ENCODE results near the gene ALOX15B.

Gene ALOX15B

GRCh38 chr17:8012045-8012580 is 26.7 kb upstream of the ALOX15B start:
- ChIA-PET POLR2A (no interaction called here), CTCF (interaction anchor here (1.4 kb wide), 1 partner anchor 22 kb away, joined by 3 read pairs; no protein-coding TSS in a partner anchor)
- DNase-seq (ENCODE audit: extremely low spot score): no peak
- TF ChIP-seq SUZ12 (IDR thresholded peaks at IDR 0.05) (no peak), PKNOX1 (IDR thresholded peaks at IDR 0.05) (no peak), TARDBP (IDR thresholded peaks at IDR 0.05) (no peak), ZNF384 (IDR thresholded peaks at IDR 0.05) (no peak), ELF4 (IDR thresholded peaks at IDR 0.05) (no peak), ARNT (IDR thresholded peaks at IDR 0.05) (no peak), FOXK2 (IDR thresholded peaks at IDR 0.05) (no peak), BHLHE40 (IDR thresholded peaks at IDR 0.05; ENCODE audit: borderline replicate concordance) (no peak), FOXA1 (IDR thresholded peaks at IDR 0.05) (no peak), CTBP1 (IDR thresholded peaks at IDR 0.05; ENCODE audit: borderline replicate concordance) (no peak), LEF1 (IDR thresholded peaks at IDR 0.05; ENCODE audit: borderline replicate concordance) (no peak), SP1 (IDR thresholded peaks at IDR 0.05) (no peak), NFRKB (IDR thresholded peaks at IDR 0.05) (no peak)

- CTCF ChIA-PET: no interaction called here
These were observed 25.7 kb upstream of the ALOX15B start for GRCh38 chr17:8012996-8013640.

GRCh38 chr17:8013731-8014557 is 24.9 kb upstream of the ALOX15B start:
- no peak for DNase-seq (ENCODE audit: extremely low spot score)
- ChIA-PET CTCF (no interaction called here), POLR2A (no interaction called here)
- TF ChIP-seq FOXM1 (IDR thresholded peaks at IDR 0.05; ENCODE audit: borderline replicate concordance): no peak
- no peak for TF ChIP-seq SP1 (IDR thresholded peaks at IDR 0.05)
- no peak for TF ChIP-seq BHLHE40 (IDR thresholded peaks at IDR 0.05; ENCODE audit: borderline replicate concordance)
- no peak for TF ChIP-seq CTBP1 (IDR thresholded peaks at IDR 0.05; ENCODE audit: borderline replicate concordance)
- no peak for TF ChIP-seq ARNT (IDR thresholded peaks at IDR 0.05)

More at GRCh38 chr17:8012996-8013640, 25.7 kb upstream of the ALOX15B start:
- POLR2A ChIA-PET: no interaction called here
- DNase-seq (ENCODE audit: extremely low spot score): no peak
- TF ChIP-seq ZNF384 (IDR thresholded peaks at IDR 0.05) (no peak), SP1 (IDR thresholded peaks at IDR 0.05) (no peak), NFRKB (IDR thresholded peaks at IDR 0.05) (no peak), ELF4 (IDR thresholded peaks at IDR 0.05) (no peak), ARNT (IDR thresholded peaks at IDR 0.05) (no peak), TARDBP (IDR thresholded peaks at IDR 0.05) (no peak), LEF1 (IDR thresholded peaks at IDR 0.05; ENCODE audit: borderline replicate concordance) (no peak), FOXK2 (IDR thresholded peaks at IDR 0.05) (no peak), FOXM1 (IDR thresholded peaks at IDR 0.05; ENCODE audit: borderline replicate concordance) (no peak), PKNOX1 (IDR thresholded peaks at IDR 0.05) (no peak)

- TF ChIP-seq SP1 (IDR thresholded peaks at IDR 0.05) (no peak), L3MBTL2 (conservative IDR thresholded peaks at IDR 0.05) (no peak), ELF4 (IDR thresholded peaks at IDR 0.05) (no peak), TARDBP (IDR thresholded peaks at IDR 0.05) (no peak), FOXA1 (IDR thresholded peaks at IDR 0.05) (no peak), FOXK2 (IDR thresholded peaks at IDR 0.05) (no peak), CTBP1 (IDR thresholded peaks at IDR 0.05; ENCODE audit: borderline replicate concordance) (no peak), SUZ12 (IDR thresholded peaks at IDR 0.05) (no peak), BHLHE40 (IDR thresholded peaks at IDR 0.05; ENCODE audit: borderline replicate concordance) (no peak), NFRKB (IDR thresholded peaks at IDR 0.05) (no peak), ARNT (IDR thresholded peaks at IDR 0.05) (no peak), ZNF384 (IDR thresholded peaks at IDR 0.05) (no peak), FOXM1 (IDR thresholded peaks at IDR 0.05; ENCODE audit: borderline replicate concordance) (no peak), LEF1 (IDR thresholded peaks at IDR 0.05; ENCODE audit: borderline replicate concordance) (no peak)
- POLR2A ChIA-PET: interaction anchor here (0.6 kb wide), 1 partner anchor 233 kb away, joined by 3 read pairs; the partner anchor contains the start of gene CTC1
- CTCF ChIA-PET: interaction anchor here (2.1 kb wide), 1 partner anchor 27 kb away, joined by 14 read pairs; no protein-coding TSS in a partner anchor
These were observed 24.4 kb upstream of the ALOX15B start for GRCh38 chr17:8014558-8014850.

GRCh38 chr17:8015236-8015956 is 23.5 kb upstream of the ALOX15B start:
- no peak for DNase-seq (ENCODE audit: extremely low spot score)
- CTCF ChIA-PET: interaction anchor here (1.0 to 2.1 kb wide), 5 partner anchors 18 to 150 kb away, joined by 3 to 14 read pairs (median 4); no protein-coding TSS in a partner anchor
- TF ChIP-seq ELF4 (IDR thresholded peaks at IDR 0.05) (no peak), FOXK2 (IDR thresholded peaks at IDR 0.05) (no peak), ZNF384 (IDR thresholded peaks at IDR 0.05) (no peak), SP1 (IDR thresholded peaks at IDR 0.05) (no peak), CTBP1 (IDR thresholded peaks at IDR 0.05; ENCODE audit: borderline replicate concordance) (no peak), FOXM1 (IDR thresholded peaks at IDR 0.05; ENCODE audit: borderline replicate concordance) (no peak), L3MBTL2 (conservative IDR thresholded peaks at IDR 0.05) (no peak), TARDBP (IDR thresholded peaks at IDR 0.05) (no peak), FOXA1 (IDR thresholded peaks at IDR 0.05) (no peak), LEF1 (IDR thresholded peaks at IDR 0.05; ENCODE audit: borderline replicate concordance) (no peak), ARNT (IDR thresholded peaks at IDR 0.05) (no peak), PKNOX1 (IDR thresholded peaks at IDR 0.05) (no peak), HDGF (IDR thresholded peaks at IDR 0.05; ENCODE audit: borderline replicate concordance) (no peak), SUZ12 (IDR thresholded peaks at IDR 0.05) (no peak), BHLHE40 (IDR thresholded peaks at IDR 0.05; ENCODE audit: borderline replicate concordance) (no peak), NFRKB (IDR thresholded peaks at IDR 0.05) (no peak)
- POLR2A ChIA-PET: interaction anchor here (1.2 kb wide), 1 partner anchor 99 kb away, joined by 3 read pairs; the partner anchor contains the start of gene RNF227

More at GRCh38 chr17:8014558-8014850, 24.4 kb upstream of the ALOX15B start:
- DNase-seq (ENCODE audit: extremely low spot score): no peak
